Effector CD4-positive, alpha-beta T cell (primary cell): Measurements from ENCODE around the gene TMEM82.
"Not testable (repeated sequence)": the region's sequence is repeated elsewhere in the genome, so short reads cannot be mapped to it uniquely, and the experiment has no call there.

Experiments
- DNase-seq: peaks from one replicate; pipeline ENCODE4 v3.0.0-alpha.2; 2020
- total RNA-seq: gene quantifications from one replicate; lab custom pipeline; 2026; lab: John Stamatoyannopoulos, UW

TMEM82 gene
- 0.56 reads per million for total RNA-seq

GRCh38 chr1:15742339-15742801 lies at the start of gene TMEM82:
TMEM82 (plus strand) TSS chr1:15742499; CDS start chr1:15742560, 61 bp downstream.
- DNase-seq, result no peak

GRCh38 chr1:15693371-15693770 lies 48.9 kb upstream of the TMEM82 start:
- no peak for DNase-seq

GRCh38 chr1:15696956-15697521 lies 45.3 kb upstream of the TMEM82 start:
- no peak for DNase-seq

- DNase-seq, result no peak
Measured at GRCh38 chr1:15698201-15698600, 44.1 kb upstream of the TMEM82 start.

GRCh38 chr1:15699321-15699720 lies 43.0 kb upstream of the TMEM82 start:
- not testable (repeated sequence) for DNase-seq

GRCh38 chr1:15700508-15700907 lies 41.8 kb upstream of the TMEM82 start:
- DNase-seq, result no peak

- no peak for DNase-seq
Measured at GRCh38 chr1:15701784-15702183, 40.5 kb upstream of the TMEM82 start.

- DNase-seq, result no peak
Measured at GRCh38 chr1:15702722-15703550, 39.4 kb upstream of the TMEM82 start.

- no peak for DNase-seq
Measured at GRCh38 chr1:15703562-15703961, 38.7 kb upstream of the TMEM82 start.

- DNase-seq, result no peak
Measured at GRCh38 chr1:15704526-15705183, 37.6 kb upstream of the TMEM82 start.

GRCh38 chr1:15705184-15705566 lies 37.1 kb upstream of the TMEM82 start:
- no peak for DNase-seq

GRCh38 chr1:15706751-15707150 lies 35.5 kb upstream of the TMEM82 start:
- no peak for DNase-seq

GRCh38 chr1:15707239-15707925 lies 34.9 kb upstream of the TMEM82 start:
- DNase-seq, result no peak

GRCh38 chr1:15708486-15709137 lies 33.7 kb upstream of the TMEM82 start:
- no peak for DNase-seq

GRCh38 chr1:15709226-15709625 lies 33.1 kb upstream of the TMEM82 start:
- DNase-seq, result no peak

- DNase-seq, result no peak
Measured at GRCh38 chr1:15712168-15712567, 30.1 kb upstream of the TMEM82 start.

GRCh38 chr1:15714406-15715136 lies 27.7 kb upstream of the TMEM82 start:
- DNase-seq, result no peak

GRCh38 chr1:15717418-15718125 lies 24.7 kb upstream of the TMEM82 start:
- DNase-seq, result no peak

- no peak for DNase-seq
Measured at GRCh38 chr1:15718199-15718601, 24.1 kb upstream of the TMEM82 start.

GRCh38 chr1:15719381-15720120 lies 22.7 kb upstream of the TMEM82 start:
- DNase-seq, result no peak
